Trophoblast cell (in vitro differentiated cells and primary cell): ENCODE data around the gene FARSA.

Source experiments
- DNase-seq, 2 donors: peaks; one replicate each; pipeline ENCODE4 v3.0.0-alpha.2; 2016
- H2AFZ ChIP-seq: 2 replicates; pipeline ENCODE4 v1.6.1; 2013; ENCODE audit warnings: low read length, moderate library complexity, mild to moderate bottlenecking; ENCODE audit not compliant: insufficient read depth, poor library complexity
- H2AK5ac ChIP-seq: 2 replicates; pipeline ENCODE4 v1.6.1; 2013; ENCODE audit warnings: mild to moderate bottlenecking, low read length
- H2BK120ac ChIP-seq: 2 replicates; pipeline ENCODE4 v1.6.1; 2013; ENCODE audit warnings: low read length, mild to moderate bottlenecking, moderate library complexity; ENCODE audit not compliant: insufficient read depth, poor library complexity
- H2BK12ac ChIP-seq: 2 replicates; pipeline ENCODE4 v1.6.1; 2013; ENCODE audit warnings: mild to moderate bottlenecking, low read length, moderate library complexity
- H2BK5ac ChIP-seq: 2 replicates; pipeline ENCODE4 v1.6.1; 2013; ENCODE audit warnings: low read length, low read depth, moderate library complexity, mild to moderate bottlenecking; ENCODE audit not compliant: poor library complexity
- H3K14ac ChIP-seq: 2 replicates; pipeline ENCODE4 v1.6.1; 2013; ENCODE audit warnings: mild to moderate bottlenecking, low read length
- H3K18ac ChIP-seq: 2 replicates; pipeline ENCODE4 v1.6.1; 2013; ENCODE audit warnings: mild to moderate bottlenecking, low read length
- H3K23ac ChIP-seq: 2 replicates; pipeline ENCODE4 v1.6.1; 2013; ENCODE audit warnings: low read length
- H3K27ac ChIP-seq: 2 replicates; pipeline ENCODE4 v1.5.1; 2013; ENCODE audit warnings: low read depth, mild to moderate bottlenecking, inconsistent platforms, low read length, moderate library complexity
- H3K27me3 ChIP-seq: 2 replicates; pipeline ENCODE4 v1.6.1; 2013; ENCODE audit warnings: inconsistent platforms, mild to moderate bottlenecking, low read length, moderate library complexity; ENCODE audit not compliant: insufficient read depth
- H3K36me3 ChIP-seq, 2 experiments: 1 replicate in 1 of 2; 2 replicates in 1 of 2; pipeline ENCODE4 v1.6.1; 2013; ENCODE audit warnings: low read length in 2 of 2, mild to moderate bottlenecking in 2 of 2, moderate library complexity in 1 of 2; ENCODE audit not compliant: insufficient read depth in 2 of 2, control insufficient read depth in 1 of 2
- H3K4ac ChIP-seq: 2 replicates; pipeline ENCODE4 v1.6.1; 2013; ENCODE audit warnings: low read depth, mild to moderate bottlenecking, low read length, moderate library complexity
- H3K4me1 ChIP-seq, 2 experiments: 1 replicate in 1 of 2; 2 replicates in 1 of 2; pipeline ENCODE4 v1.6.1; 2013; ENCODE audit warnings: low read length in 2 of 2, mild to moderate bottlenecking in 2 of 2, moderate library complexity in 1 of 2; ENCODE audit not compliant: insufficient read depth in 2 of 2, control insufficient read depth in 1 of 2
- H3K4me2 ChIP-seq: 2 replicates; pipeline ENCODE4 v1.6.1; 2013; ENCODE audit warnings: inconsistent platforms, mild to moderate bottlenecking, low read length, moderate library complexity
- H3K4me3 ChIP-seq: 2 replicates; pipeline ENCODE4 v1.5.1; 2013; ENCODE audit warnings: mild to moderate bottlenecking, low read depth, low read length, inconsistent platforms
- H3K79me1 ChIP-seq: one replicate; pipeline ENCODE4 v1.6.1; 2013; ENCODE audit warnings: low read length
- H3K79me2 ChIP-seq: 2 replicates; pipeline ENCODE4 v1.6.1; 2013; ENCODE audit warnings: low read length, mild to moderate bottlenecking; ENCODE audit not compliant: control insufficient read depth, insufficient read depth, poor library complexity
- H3K9ac ChIP-seq: 2 replicates; pipeline ENCODE4 v1.6.1; 2013; ENCODE audit warnings: mild to moderate bottlenecking, low read length
- H3K9me3 ChIP-seq: 2 replicates; pipeline ENCODE4 v1.6.1; 2013; ENCODE audit warnings: low read depth, mild to moderate bottlenecking, control low read depth, inconsistent platforms, low read length; ENCODE audit not compliant: insufficient read depth
- H4K12ac ChIP-seq: 2 replicates; pipeline ENCODE4 v1.6.1; 2013; ENCODE audit warnings: low read depth, mild to moderate bottlenecking, low read length, moderate library complexity
- H4K8ac ChIP-seq: 2 replicates; pipeline ENCODE4 v1.6.1; 2013; ENCODE audit warnings: low read depth, mild to moderate bottlenecking, low read length, moderate library complexity
- H4K91ac ChIP-seq: one replicate; pipeline ENCODE4 v1.6.1; 2013; ENCODE audit warnings: low read depth, mild to moderate bottlenecking, low read length, moderate library complexity
- WGBS: extraction: QIAGEN DNeasy Blood & Tissue Kit; methylation state at CpG from one replicate; pipeline ENCODE4 v1.1.7; 2013; ENCODE audit warnings: missing lambda C conversion rate; ENCODE audit not compliant: insufficient read length, insufficient coverage; ENCODE audit errors: extremely low coverage; 5-methylcytosine and 5-hydroxymethylcytosine counted together

FARSA gene

GRCh38 chr19:12912571-12912970, 20.9 kb downstream of the FARSA start:
- no peaks in the 10 kb centered on the region for H3K79me1 ChIP-seq
- no peak overlapping the region for H2AFZ ChIP-seq
- H2BK120ac ChIP-seq = no peak overlapping the region
- H3K9ac ChIP-seq = no peak overlapping the region
- no peak overlapping the region for H3K4me3 ChIP-seq
- no peak overlapping the region for H3K14ac ChIP-seq
- no peak overlapping the region for H3K4me2 ChIP-seq
- no peak overlapping the region for H2BK5ac ChIP-seq
- no peak overlapping the region for H3K27ac ChIP-seq
- H3K18ac ChIP-seq = no peak overlapping the region
- no peaks in the 10 kb centered on the region for H3K79me2 ChIP-seq
- H3K23ac ChIP-seq = no peak overlapping the region
- no peaks in the 10 kb centered on the region for H3K27me3 ChIP-seq
- H3K4me1 ChIP-seq = peaks cover 6 to 8% of the 10 kb centered on the region in 2 experiments
- no peaks in the 10 kb centered on the region for H3K36me3 ChIP-seq
- no peak overlapping the region for H4K8ac ChIP-seq
- H4K12ac ChIP-seq = no peak overlapping the region
- H2BK12ac ChIP-seq = no peak overlapping the region
- H3K4ac ChIP-seq = no peak overlapping the region
- no peaks in the 10 kb centered on the region for H3K9me3 ChIP-seq
- no peak for DNase-seq
- WGBS = no CpG with 5 or more reads among the region's 4 CpGs
- no peak overlapping the region for H4K91ac ChIP-seq
- H2AK5ac ChIP-seq = no peak overlapping the region

- no peak overlapping the region for H3K9ac ChIP-seq
- no peak overlapping the region for H2AK5ac ChIP-seq
- no peak overlapping the region for H3K27ac ChIP-seq
- H3K23ac ChIP-seq = no peak overlapping the region
- WGBS = no CpG with 5 or more reads among the region's 9 CpGs
- H2BK120ac ChIP-seq = no peak overlapping the region
- no peak overlapping the region for H3K14ac ChIP-seq
- H3K27me3 ChIP-seq = no peaks in the 10 kb centered on the region
- H3K79me2 ChIP-seq = no peaks in the 10 kb centered on the region
- no peak overlapping the region for H2AFZ ChIP-seq
- H3K4me2 ChIP-seq = no peak overlapping the region
- no peaks in the 10 kb centered on the region for H3K4me1 ChIP-seq
- no peak overlapping the region for H4K91ac ChIP-seq
- H2BK12ac ChIP-seq = no peak overlapping the region
- no peaks in the 10 kb centered on the region for H3K36me3 ChIP-seq
- H3K4me3 ChIP-seq = no peak overlapping the region
- no peak overlapping the region for H3K4ac ChIP-seq
- no peak for DNase-seq
- no peak overlapping the region for H3K18ac ChIP-seq
- H4K12ac ChIP-seq = no peak overlapping the region
- H2BK5ac ChIP-seq = no peak overlapping the region
- H3K79me1 ChIP-seq = no peaks in the 10 kb centered on the region
- no peak overlapping the region for H4K8ac ChIP-seq
- H3K9me3 ChIP-seq = no peaks in the 10 kb centered on the region
Observed at GRCh38 chr19:12907166-12907565, 26.3 kb downstream of the FARSA start.

- no peaks in the 10 kb centered on the region for H3K27me3 ChIP-seq
- no peak overlapping the region for H4K8ac ChIP-seq
- no peak overlapping the region for H3K27ac ChIP-seq
- no peak overlapping the region for H3K9ac ChIP-seq
- H3K23ac ChIP-seq = no peak overlapping the region
- H3K4me3 ChIP-seq = no peak overlapping the region
- H2BK120ac ChIP-seq = no peak overlapping the region
- H4K91ac ChIP-seq = no peak overlapping the region
- no peak overlapping the region for H3K18ac ChIP-seq
- no peak overlapping the region for H2BK5ac ChIP-seq
- no peak overlapping the region for H2AFZ ChIP-seq
- DNase-seq = no peak
- no peak overlapping the region for H2AK5ac ChIP-seq
- no peak overlapping the region for H4K12ac ChIP-seq
- WGBS = no CpG with 5 or more reads among the region's 10 CpGs
- no peak overlapping the region for H2BK12ac ChIP-seq
- H3K9me3 ChIP-seq = peaks cover 4% of the 10 kb centered on the region
- no peak overlapping the region for H3K4me2 ChIP-seq
- H3K36me3 ChIP-seq = peaks cover 28 to 30% of the 10 kb centered on the region in 2 experiments
- H3K4ac ChIP-seq = no peak overlapping the region
- no peak overlapping the region for H3K14ac ChIP-seq
- no peaks in the 10 kb centered on the region for H3K4me1 ChIP-seq
- no peaks in the 10 kb centered on the region for H3K79me2 ChIP-seq
- H3K79me1 ChIP-seq = no peaks in the 10 kb centered on the region
Observed at GRCh38 chr19:12899891-12900518, 33.5 kb downstream of the FARSA start.

DNA sequence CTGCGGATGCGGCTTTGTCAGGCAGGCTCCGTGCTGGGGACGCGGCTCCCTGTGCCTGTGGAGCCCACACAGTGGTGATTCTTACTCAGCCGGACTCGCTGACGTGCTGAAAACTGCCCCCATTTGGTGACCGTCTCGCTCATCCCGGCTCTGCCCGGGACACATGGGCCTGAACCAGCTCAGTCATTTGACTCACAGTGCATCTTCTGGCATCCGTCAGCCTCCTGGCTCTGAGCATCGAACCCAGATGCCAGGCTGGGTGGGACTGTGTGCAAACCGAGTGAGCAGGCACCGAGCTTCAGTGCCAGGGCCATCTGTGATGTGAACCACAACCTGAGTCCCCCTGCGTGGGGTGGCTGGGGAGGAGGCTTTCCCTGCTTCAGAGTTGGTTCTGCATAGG, 37.1 kb downstream of the FARSA start:
- Histone ChIP-seq H2AFZ (no peak overlapping the region), H3K14ac (no peak overlapping the region), H3K4ac (no peak overlapping the region), H3K9ac (no peak overlapping the region), H3K4me2 (no peak overlapping the region), H2BK120ac (no peak overlapping the region), H3K79me1 (no peaks in the 10 kb centered on the region), H4K12ac (no peak overlapping the region), H2AK5ac (no peak overlapping the region), H3K9me3 (peaks cover 4% of the 10 kb centered on the region), H2BK12ac (no peak overlapping the region), H3K27me3 (no peaks in the 10 kb centered on the region), H3K4me1 (peaks cover 5% of the 10 kb centered on the region in 2 experiments), H3K4me3 (no peak overlapping the region), H3K18ac (no peak overlapping the region), H3K27ac (no peak overlapping the region), H4K8ac (no peak overlapping the region), H4K91ac (no peak overlapping the region), H2BK5ac (no peak overlapping the region), H3K23ac (no peak overlapping the region), H3K79me2 (no peaks in the 10 kb centered on the region), H3K36me3 (peaks cover 34 to 44% of the 10 kb centered on the region in 2 experiments)
- WGBS = no CpG with 5 or more reads among the region's 17 CpGs
- no peak for DNase-seq
